B cell (primary cell): ENCODE measurements around the gene PRDM2.
A peak's percentile ranks its signal among the peaks of the same experiment; 100 is the strongest.

Experiments used
- CTCF ChIP-seq: fragments of 200-600 bp; IDR thresholded peaks from one replicate; pipeline ENCODE4 v1.8.0; 2022; ENCODE audit warnings: antibody characterized with exemption, mild to moderate bottlenecking
- EZH2 ChIP-seq: IDR thresholded peaks from 2 replicates; pipeline ENCODE4 v1.6.1; 2012; ENCODE audit warnings: borderline replicate concordance, low read depth, mild to moderate bottlenecking, moderate library complexity, low read length; ENCODE audit not compliant: insufficient read depth, poor library complexity, severe bottlenecking

- TF ChIP-seq CTCF (peak; percentile 39), EZH2 (no peak)
Measured at GRCh38 chr1:13703558-13704490, 3.8 kb downstream of the PRDM2 start.
